Trophoblast cell (in vitro differentiated cells and primary cell): ENCODE measurements around the gene FBXO24.
A peak's percentile ranks its signal among the peaks of the same experiment; 100 is the strongest.

Source experiments
- DNase-seq, 2 donors: peaks; one replicate each; pipeline ENCODE4 v3.0.0-alpha.2; 2016
- H2AFZ ChIP-seq: 2 replicates; pipeline ENCODE4 v1.6.1; 2013; ENCODE audit warnings: low read length, moderate library complexity, mild to moderate bottlenecking; ENCODE audit not compliant: insufficient read depth, poor library complexity
- H2AK5ac ChIP-seq: 2 replicates; pipeline ENCODE4 v1.6.1; 2013; ENCODE audit warnings: mild to moderate bottlenecking, low read length
- H2BK120ac ChIP-seq: 2 replicates; pipeline ENCODE4 v1.6.1; 2013; ENCODE audit warnings: low read length, mild to moderate bottlenecking, moderate library complexity; ENCODE audit not compliant: insufficient read depth, poor library complexity
- H2BK12ac ChIP-seq: 2 replicates; pipeline ENCODE4 v1.6.1; 2013; ENCODE audit warnings: mild to moderate bottlenecking, low read length, moderate library complexity
- H2BK5ac ChIP-seq: 2 replicates; pipeline ENCODE4 v1.6.1; 2013; ENCODE audit warnings: low read length, low read depth, moderate library complexity, mild to moderate bottlenecking; ENCODE audit not compliant: poor library complexity
- H3K14ac ChIP-seq: 2 replicates; pipeline ENCODE4 v1.6.1; 2013; ENCODE audit warnings: mild to moderate bottlenecking, low read length
- H3K18ac ChIP-seq: 2 replicates; pipeline ENCODE4 v1.6.1; 2013; ENCODE audit warnings: mild to moderate bottlenecking, low read length
- H3K23ac ChIP-seq: 2 replicates; pipeline ENCODE4 v1.6.1; 2013; ENCODE audit warnings: low read length
- H3K27ac ChIP-seq: 2 replicates; pipeline ENCODE4 v1.5.1; 2013; ENCODE audit warnings: low read depth, mild to moderate bottlenecking, inconsistent platforms, low read length, moderate library complexity
- H3K27me3 ChIP-seq: 2 replicates; pipeline ENCODE4 v1.6.1; 2013; ENCODE audit warnings: inconsistent platforms, mild to moderate bottlenecking, low read length, moderate library complexity; ENCODE audit not compliant: insufficient read depth
- H3K36me3 ChIP-seq, 2 experiments: 1 replicate in 1 of 2; 2 replicates in 1 of 2; pipeline ENCODE4 v1.6.1; 2013; ENCODE audit warnings: low read length in 2 of 2, mild to moderate bottlenecking in 2 of 2, moderate library complexity in 1 of 2; ENCODE audit not compliant: insufficient read depth in 2 of 2, control insufficient read depth in 1 of 2
- H3K4ac ChIP-seq: 2 replicates; pipeline ENCODE4 v1.6.1; 2013; ENCODE audit warnings: low read depth, mild to moderate bottlenecking, low read length, moderate library complexity
- H3K4me1 ChIP-seq, 2 experiments: 1 replicate in 1 of 2; 2 replicates in 1 of 2; pipeline ENCODE4 v1.6.1; 2013; ENCODE audit warnings: low read length in 2 of 2, mild to moderate bottlenecking in 2 of 2, moderate library complexity in 1 of 2; ENCODE audit not compliant: insufficient read depth in 2 of 2, control insufficient read depth in 1 of 2
- H3K4me2 ChIP-seq: 2 replicates; pipeline ENCODE4 v1.6.1; 2013; ENCODE audit warnings: inconsistent platforms, mild to moderate bottlenecking, low read length, moderate library complexity
- H3K4me3 ChIP-seq: 2 replicates; pipeline ENCODE4 v1.5.1; 2013; ENCODE audit warnings: mild to moderate bottlenecking, low read depth, low read length, inconsistent platforms
- H3K79me1 ChIP-seq: one replicate; pipeline ENCODE4 v1.6.1; 2013; ENCODE audit warnings: low read length
- H3K79me2 ChIP-seq: 2 replicates; pipeline ENCODE4 v1.6.1; 2013; ENCODE audit warnings: low read length, mild to moderate bottlenecking; ENCODE audit not compliant: control insufficient read depth, insufficient read depth, poor library complexity
- H3K9ac ChIP-seq: 2 replicates; pipeline ENCODE4 v1.6.1; 2013; ENCODE audit warnings: mild to moderate bottlenecking, low read length
- H3K9me3 ChIP-seq: 2 replicates; pipeline ENCODE4 v1.6.1; 2013; ENCODE audit warnings: low read depth, mild to moderate bottlenecking, control low read depth, inconsistent platforms, low read length; ENCODE audit not compliant: insufficient read depth
- H4K12ac ChIP-seq: 2 replicates; pipeline ENCODE4 v1.6.1; 2013; ENCODE audit warnings: low read depth, mild to moderate bottlenecking, low read length, moderate library complexity
- H4K8ac ChIP-seq: 2 replicates; pipeline ENCODE4 v1.6.1; 2013; ENCODE audit warnings: low read depth, mild to moderate bottlenecking, low read length, moderate library complexity
- H4K91ac ChIP-seq: one replicate; pipeline ENCODE4 v1.6.1; 2013; ENCODE audit warnings: low read depth, mild to moderate bottlenecking, low read length, moderate library complexity
- WGBS: extraction: QIAGEN DNeasy Blood & Tissue Kit; methylation state at CpG from one replicate; pipeline ENCODE4 v1.1.7; 2013; ENCODE audit warnings: missing lambda C conversion rate; ENCODE audit not compliant: insufficient read length, insufficient coverage; ENCODE audit errors: extremely low coverage; 5-methylcytosine and 5-hydroxymethylcytosine counted together

FBXO24 gene

GRCh38 chr7:100599911-100600729, 14.0 kb downstream of the FBXO24 start:
- WGBS = no CpG with 5 or more reads among the region's 18 CpGs
- Histone ChIP-seq H3K4ac (no peak overlapping the region), H3K79me1 (peaks cover 17% of the 10 kb centered on the region), H3K36me3 (no peaks in the 10 kb centered on the region), H3K18ac (no peak overlapping the region), H3K79me2 (no peaks in the 10 kb centered on the region), H3K4me1 (peaks cover 15 to 25% of the 10 kb centered on the region in 2 experiments), H3K9ac (no peak overlapping the region), H3K4me2 (no peak overlapping the region), H4K12ac (no peak overlapping the region), H2BK120ac (no peak overlapping the region), H2BK5ac (no peak overlapping the region), H2BK12ac (no peak overlapping the region), H3K27ac (no peak overlapping the region), H3K9me3 (no peaks in the 10 kb centered on the region), H4K8ac (no peak overlapping the region), H3K23ac (no peak overlapping the region), H2AK5ac (no peak overlapping the region), H3K27me3 (no peaks in the 10 kb centered on the region), H3K14ac (no peak overlapping the region), H2AFZ (no peak overlapping the region), H4K91ac (no peak overlapping the region), H3K4me3 (no peak overlapping the region)
- DNase-seq = no peak

GRCh38 chr7:100600730-100601038, 14.6 kb downstream of the FBXO24 start:
- no peak for DNase-seq
- H3K79me2 ChIP-seq = no peaks in the 10 kb centered on the region
- H2AK5ac ChIP-seq = no peak overlapping the region
- H3K23ac ChIP-seq = no peak overlapping the region
- no peak overlapping the region for H3K9ac ChIP-seq
- no peak overlapping the region for H3K4me3 ChIP-seq
- H3K79me1 ChIP-seq = peaks cover 17% of the 10 kb centered on the region
- WGBS = no CpG with 5 or more reads among the region's 9 CpGs
- no peak overlapping the region for H2BK12ac ChIP-seq
- peaks cover 20 to 30% of the 10 kb centered on the region in 2 experiments for H3K4me1 ChIP-seq
- no peak overlapping the region for H3K27ac ChIP-seq
- H2BK5ac ChIP-seq = no peak overlapping the region
- H3K27me3 ChIP-seq = no peaks in the 10 kb centered on the region
- no peak overlapping the region for H4K12ac ChIP-seq
- H3K4me2 ChIP-seq = no peak overlapping the region
- H3K14ac ChIP-seq = no peak overlapping the region
- H3K9me3 ChIP-seq = no peaks in the 10 kb centered on the region
- no peak overlapping the region for H4K91ac ChIP-seq
- no peak overlapping the region for H2AFZ ChIP-seq
- H2BK120ac ChIP-seq = no peak overlapping the region
- no peak overlapping the region for H4K8ac ChIP-seq
- H3K18ac ChIP-seq = no peak overlapping the region
- no peaks in the 10 kb centered on the region for H3K36me3 ChIP-seq
- no peak overlapping the region for H3K4ac ChIP-seq

DNA sequence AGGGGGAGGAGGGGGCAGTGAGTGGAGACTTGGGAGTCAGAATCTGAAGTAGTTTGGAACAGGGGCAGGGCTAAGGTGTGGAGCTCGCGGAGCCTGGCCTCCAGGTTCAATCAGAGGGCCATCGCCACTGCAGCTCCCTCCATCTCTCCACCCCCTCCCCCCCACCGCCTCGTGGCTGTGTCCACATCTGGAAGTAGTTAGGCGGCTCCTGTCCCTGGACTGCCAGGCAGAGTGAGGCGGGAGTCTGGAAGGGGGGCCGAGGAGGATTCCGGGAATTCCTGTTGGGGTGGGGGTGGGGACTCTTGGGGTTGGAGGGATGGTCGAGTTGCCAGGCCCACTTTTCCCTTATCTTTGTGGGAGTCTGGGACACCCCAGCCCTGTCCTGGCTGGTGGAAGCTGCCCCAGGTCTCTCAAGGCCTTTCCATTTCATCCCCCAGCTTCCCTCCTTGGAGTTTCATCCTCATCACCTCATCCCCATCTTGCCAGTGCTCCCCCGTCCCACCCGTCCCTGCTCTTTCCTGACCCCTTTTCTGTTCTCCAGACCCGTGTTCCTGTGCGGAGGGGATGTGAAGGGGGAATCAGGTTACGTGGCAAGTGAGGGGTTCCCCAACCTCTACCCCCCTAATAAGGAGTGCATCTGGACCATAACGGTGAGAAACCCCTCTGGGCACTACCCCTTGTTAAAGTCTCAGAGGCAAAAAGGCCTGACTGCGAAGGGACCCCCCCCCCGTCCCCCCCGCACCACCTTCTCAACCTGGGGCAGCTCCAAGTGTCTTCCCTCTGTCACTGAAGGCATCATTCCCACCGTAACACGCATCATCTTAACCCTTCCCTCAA, 17.0 kb downstream of the FBXO24 start:
- peak in 1 of 2 donors; percentile 4 for DNase-seq
- H4K91ac ChIP-seq = peak overlapping the region; percentile 42
- H3K4ac ChIP-seq = no peak overlapping the region
- no peak overlapping the region for H3K14ac ChIP-seq
- H3K27ac ChIP-seq = peak overlapping the region; percentile 31
- H3K23ac ChIP-seq = no peak overlapping the region
- no peak overlapping the region for H2BK5ac ChIP-seq
- H3K27me3 ChIP-seq = no peaks in the 10 kb centered on the region
- no peak overlapping the region for H2AK5ac ChIP-seq
- H3K4me3 ChIP-seq = no peak overlapping the region
- H3K79me1 ChIP-seq = peaks cover 17% of the 10 kb centered on the region
- peak overlapping the region; percentile 65 for H3K4me2 ChIP-seq
- no peaks in the 10 kb centered on the region for H3K79me2 ChIP-seq
- peaks cover 2 to 3% of the 10 kb centered on the region in 2 experiments for H3K36me3 ChIP-seq
- no peak overlapping the region for H3K9ac ChIP-seq
- peak overlapping the region; percentile 28 for H3K18ac ChIP-seq
- H2AFZ ChIP-seq = peak overlapping the region; percentile 24
- WGBS = no CpG with 5 or more reads among the region's 21 CpGs
- peak overlapping the region; percentile 25 for H2BK12ac ChIP-seq
- H4K12ac ChIP-seq = no peak overlapping the region
- H3K4me1 ChIP-seq = peaks cover 20 to 34% of the 10 kb centered on the region in 2 experiments
- H4K8ac ChIP-seq = peak overlapping the region; percentile 69
- no peaks in the 10 kb centered on the region for H3K9me3 ChIP-seq
- no peak overlapping the region for H2BK120ac ChIP-seq

- Histone ChIP-seq H4K91ac (peak overlapping the region; percentile 45), H3K36me3 (peaks cover 2 to 3% of the 10 kb centered on the region in 2 experiments), H3K4ac (peak overlapping the region; percentile 22), H3K4me1 (peaks cover 20 to 34% of the 10 kb centered on the region in 2 experiments), H3K23ac (no peak overlapping the region), H3K18ac (peak overlapping the region; percentile 28), H2BK120ac (peak overlapping the region; percentile 2), H3K9ac (no peak overlapping the region), H2AFZ (peak overlapping the region; percentile 24), H3K9me3 (no peaks in the 10 kb centered on the region), H3K14ac (peak overlapping the region; percentile 5), H3K4me2 (peak overlapping the region; percentile 65), H2AK5ac (no peak overlapping the region), H4K8ac (peak overlapping the region; percentile 69), H3K27me3 (no peaks in the 10 kb centered on the region), H4K12ac (peak overlapping the region; percentile 33), H2BK12ac (no peak overlapping the region), H3K4me3 (peak overlapping the region; percentile 57), H3K27ac (peak overlapping the region; percentile 31), H3K79me1 (peaks cover 17% of the 10 kb centered on the region), H2BK5ac (no peak overlapping the region), H3K79me2 (no peaks in the 10 kb centered on the region)
- peak in 1 of 2 donors; percentile 19 for DNase-seq
- WGBS = no CpG with 5 or more reads among the region's 10 CpGs
Observed at GRCh38 chr7:100603726-100604027, 17.5 kb downstream of the FBXO24 start.
